ENCODE data around the gene NRAS. TPM values are rescaled to one million over a fixed set of nuclear protein-coding genes. Genes with fewer than 3 reads are reported as not detected.

NRAS gene
- 10 to 100 TPM; 13.8 to 17.4 TPM for total RNA-seq

DNA sequence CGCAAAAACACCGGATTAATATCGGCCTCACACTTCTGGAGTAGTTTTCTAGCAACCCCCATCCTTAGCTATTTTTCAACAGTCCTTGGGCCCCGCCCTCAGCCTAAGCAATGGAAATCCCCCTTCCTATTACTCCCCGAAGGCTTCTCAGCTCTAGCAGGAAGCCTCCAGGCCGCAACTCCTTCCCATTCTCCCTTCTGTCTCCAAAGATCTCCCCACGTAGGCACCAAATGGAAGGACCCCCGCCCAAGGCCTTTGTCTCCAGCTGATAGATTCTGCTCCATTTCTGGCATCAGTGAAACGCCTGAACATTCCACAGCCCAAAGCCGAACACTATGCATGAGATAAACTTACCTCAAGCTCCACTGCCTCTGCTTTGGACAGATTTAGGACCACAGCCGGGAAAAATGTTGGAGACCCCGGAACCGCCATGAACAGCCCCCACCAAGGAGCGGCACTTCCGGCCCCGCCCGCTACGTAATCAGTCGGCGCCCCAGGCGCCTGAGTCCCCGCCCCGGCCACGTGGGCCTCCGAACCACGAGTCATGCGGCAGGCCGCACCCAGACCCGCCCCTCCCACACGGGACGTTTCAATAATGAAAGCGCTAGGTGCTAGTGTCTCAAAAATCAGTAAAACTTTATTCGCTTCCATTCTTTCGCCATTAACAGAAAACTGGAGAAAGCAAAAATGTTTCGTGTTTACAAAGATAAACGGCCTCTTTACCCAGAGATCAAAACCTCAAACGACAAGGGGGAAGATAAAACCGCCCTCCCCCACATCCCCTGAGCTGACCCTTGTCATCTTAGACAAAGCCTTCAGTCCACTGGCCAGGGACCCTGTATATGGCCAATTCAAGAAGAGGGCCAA, at the start of gene NRAS:
NRAS (minus strand) TSS at position 468 of the 867 bp plus-strand sequence. CDS start 611 bp downstream, outside the sequence.
- peak; percentile 98 for ATAC-seq
- H3K36me3 ChIP-seq (replicated peaks in 1 of 2; ENCODE audit: insufficient read depth in 1 of 2, low read depth in 2 of 2): peaks cover 2 to 34% of the 10 kb centered on the region in 2 donors
- H3K4me3 ChIP-seq: peak within 1 kb of the TSS; percentile 60 to 81
- no peaks in the 10 kb centered on the region for H3K9me3 ChIP-seq
- no peaks in the 10 kb centered on the region for H3K27me3 ChIP-seq
- TF ChIP-seq, protein P1, sequence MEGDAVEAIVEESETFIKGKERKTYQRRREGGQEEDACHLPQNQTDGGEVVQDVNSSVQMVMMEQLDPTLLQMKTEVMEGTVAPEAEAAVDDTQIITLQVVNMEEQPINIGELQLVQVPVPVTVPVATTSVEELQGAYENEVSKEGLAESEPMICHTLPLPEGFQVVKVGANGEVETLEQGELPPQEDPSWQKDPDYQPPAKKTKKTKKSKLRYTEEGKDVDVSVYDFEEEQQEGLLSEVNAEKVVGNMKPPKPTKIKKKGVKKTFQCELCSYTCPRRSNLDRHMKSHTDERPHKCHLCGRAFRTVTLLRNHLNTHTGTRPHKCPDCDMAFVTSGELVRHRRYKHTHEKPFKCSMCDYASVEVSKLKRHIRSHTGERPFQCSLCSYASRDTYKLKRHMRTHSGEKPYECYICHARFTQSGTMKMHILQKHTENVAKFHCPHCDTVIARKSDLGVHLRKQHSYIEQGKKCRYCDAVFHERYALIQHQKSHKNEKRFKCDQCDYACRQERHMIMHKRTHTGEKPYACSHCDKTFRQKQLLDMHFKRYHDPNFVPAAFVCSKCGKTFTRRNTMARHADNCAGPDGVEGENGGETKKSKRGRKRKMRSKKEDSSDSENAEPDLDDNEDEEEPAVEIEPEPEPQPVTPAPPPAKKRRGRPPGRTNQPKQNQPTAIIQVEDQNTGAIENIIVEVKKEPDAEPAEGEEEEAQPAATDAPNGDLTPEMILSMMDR (IDR thresholded peaks at IDR 0.05): peak in 1 of 7 experiments; percentile 10
- TF ChIP-seq POLR2A (IDR thresholded peaks at IDR 0.05): peak; percentile 37 to 83 (median 82)
- H3K4me1 ChIP-seq: peaks cover 11% of the 10 kb centered on the region
- 0 to 2% methylated on average over 15 to 38 of the region's 38 CpGs for WGBS, 2 donors
- peak; percentile 91 to 95 (median 94) for DNase-seq
- H3K27ac ChIP-seq: peak within 1 kb of the TSS; percentile 67 to 87 (median 81)
- intact Hi-C loops (cut with DNase I): no loop called here

DNA sequence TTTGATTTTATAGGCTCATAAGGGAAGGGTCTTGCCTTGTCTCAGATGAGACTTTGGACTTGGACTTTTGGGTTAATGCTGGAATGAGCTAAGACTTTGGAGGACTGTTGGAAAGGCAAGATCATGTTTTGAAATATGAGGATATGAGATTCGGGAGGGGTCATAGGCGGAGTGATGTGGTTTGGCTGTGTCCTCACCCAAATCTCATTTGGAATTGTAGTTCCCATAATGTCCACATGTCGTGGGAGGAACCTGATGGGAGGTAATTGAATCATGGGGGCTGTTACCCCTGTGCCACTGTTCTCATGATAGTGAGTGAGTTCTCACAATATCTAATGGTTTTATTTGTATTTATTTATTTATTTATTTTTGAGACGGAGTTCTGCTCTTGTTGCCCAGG, 48.1 kb upstream of the NRAS start:
- no peaks in the 10 kb centered on the region for H3K4me1 ChIP-seq
- ATAC-seq (no peak), DNase-seq (no peak)
- H3K9me3 ChIP-seq: no peaks in the 10 kb centered on the region
- intact Hi-C loops (cut with DNase I): no loop called here
- TF ChIP-seq POLR2A (IDR thresholded peaks at IDR 0.05): no peak
- no peak overlapping the region for H3K4me3 ChIP-seq
- no peak overlapping the region for H3K27ac ChIP-seq
- no peaks in the 10 kb centered on the region for H3K27me3 ChIP-seq
- 76 to 94% methylated on average over 4 of the region's 4 CpGs for WGBS, 2 donors
- no peaks in the 10 kb centered on the region for H3K36me3 ChIP-seq (replicated peaks in 1 of 2; ENCODE audit: insufficient read depth in 1 of 2, low read depth in 2 of 2)

DNA sequence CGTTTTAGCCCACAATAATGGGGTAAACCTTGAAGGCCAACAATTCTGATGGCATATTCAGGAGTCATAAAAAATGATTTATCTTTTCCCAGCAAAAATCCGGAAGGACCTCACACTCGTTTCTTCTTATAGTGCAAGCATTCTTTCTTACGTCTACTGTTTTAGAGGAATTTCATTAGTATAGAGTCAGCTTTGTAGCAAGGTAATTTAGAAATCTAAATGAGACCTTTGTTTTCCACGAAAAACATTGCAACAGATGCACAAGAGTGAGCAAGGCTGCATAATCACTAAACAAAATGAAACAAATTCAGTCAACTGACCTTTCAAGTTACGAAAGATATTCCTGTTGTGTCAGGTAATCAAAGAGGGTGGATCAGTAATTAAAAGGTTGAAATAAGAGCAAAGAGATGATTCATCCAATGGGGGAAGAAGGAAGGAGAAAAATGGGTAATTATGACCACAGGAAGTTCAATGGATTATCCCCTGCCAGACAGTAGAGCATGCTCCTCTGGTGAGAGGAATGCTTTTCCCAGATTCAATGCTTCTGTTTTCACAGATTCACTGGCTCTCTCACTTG, 41.8 kb upstream of the NRAS start:
- H3K4me1 ChIP-seq: peaks cover 41% of the 10 kb centered on the region
- ATAC-seq (no peak), DNase-seq (no peak)
- H3K36me3 ChIP-seq (replicated peaks in 1 of 2; ENCODE audit: insufficient read depth in 1 of 2, low read depth in 2 of 2): no peaks in the 10 kb centered on the region
- peak overlapping the region; percentile 21 to 99 (median 98) for H3K27ac ChIP-seq
- TF ChIP-seq POLR2A (IDR thresholded peaks at IDR 0.05): no peak
- TF ChIP-seq, protein P1 (IDR thresholded peaks at IDR 0.05): no peak
- H3K4me3 ChIP-seq: peak overlapping the region in 1 of 2 donors; percentile 82
- no peaks in the 10 kb centered on the region for H3K27me3 ChIP-seq
- no peaks in the 10 kb centered on the region for H3K9me3 ChIP-seq
- 20 to 22% methylated on average over 6 of the region's 6 CpGs for WGBS, 2 donors
- intact Hi-C loops (cut with DNase I): no loop called here

DNA sequence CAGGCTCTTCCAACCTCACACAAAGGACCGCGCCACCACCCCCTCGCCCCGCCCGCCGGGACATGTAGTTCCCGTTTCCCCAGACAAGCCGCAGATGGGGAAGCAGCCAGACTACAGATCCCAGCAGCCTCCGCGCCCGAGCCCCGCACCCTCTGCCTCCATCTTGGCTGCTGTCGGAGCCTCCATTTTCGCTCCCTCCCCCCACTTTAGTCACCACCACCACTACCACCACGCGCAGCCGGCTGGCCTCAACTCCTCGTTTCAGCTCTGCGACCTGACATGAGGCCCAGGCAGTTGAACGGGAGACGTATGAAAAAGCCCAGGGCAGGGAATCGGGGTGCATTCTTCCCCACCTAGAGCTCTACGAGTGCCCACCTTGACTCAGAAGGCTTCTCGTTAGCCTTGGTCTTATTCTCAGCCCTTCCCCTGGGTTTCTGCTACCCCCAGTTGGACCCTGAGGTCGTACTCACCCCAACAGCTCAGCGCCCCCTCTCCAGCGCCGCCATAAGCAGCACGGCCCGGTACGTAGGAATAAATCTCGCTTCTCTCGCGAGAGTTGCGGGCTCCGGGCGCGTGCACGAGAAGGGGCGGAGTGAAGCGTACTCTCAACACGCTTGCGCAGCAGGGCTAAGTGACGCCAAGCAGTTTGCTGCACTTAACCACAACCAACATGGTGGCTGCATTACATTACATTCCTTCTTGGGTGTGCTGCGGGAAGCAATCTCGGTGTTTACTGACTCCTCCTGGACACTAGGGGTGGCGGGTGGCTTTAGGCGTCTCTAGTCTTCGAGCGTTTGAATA, 41.1 kb upstream of the NRAS start, which contains the start of gene CSDE1:
CSDE1 (minus strand) TSS at position 530 of the 801 bp plus-strand sequence. CDS start 18,094 bp downstream, outside the sequence.
- Histone ChIP-seq H3K27ac (peak within 1 kb of the TSS; percentile 98 to 100 (median 99)), H3K9me3 (no peaks in the 10 kb centered on the region), H3K36me3 (replicated peaks in 1 of 2; ENCODE audit: insufficient read depth in 1 of 2, low read depth in 2 of 2) (no peaks in the 10 kb centered on the region), H3K4me3 (peak within 1 kb of the TSS; percentile 82), H3K27me3 (no peaks in the 10 kb centered on the region), H3K4me1 (peaks cover 48% of the 10 kb centered on the region)
- intact Hi-C loops (cut with DNase I): no loop called here
- TF ChIP-seq, protein P1 (IDR thresholded peaks at IDR 0.05): peak in 4 of 7 experiments; percentile 34 to 52 (median 44)
- peak; percentile 84 to 97 (median 96) for TF ChIP-seq POLR2A (IDR thresholded peaks at IDR 0.05)
- ATAC-seq: peak; percentile 98
- DNase-seq: peak; percentile 98 to 99 (median 98)
- WGBS, 2 donors: 0 to 1% methylated on average over 38 to 50 of the region's 50 CpGs

Data from body of pancreas (tissue), 4 donors.